ENCODE data around the gene SMIM43. TPM values are rescaled to one million over a fixed set of nuclear protein-coding genes. Genes with fewer than 3 reads are reported as not detected.

Gene SMIM43
- total and polyA plus RNA-seq, 2 donors (not counting 1 experiment from before 2014, with no cell fraction given): not detected

DNA sequence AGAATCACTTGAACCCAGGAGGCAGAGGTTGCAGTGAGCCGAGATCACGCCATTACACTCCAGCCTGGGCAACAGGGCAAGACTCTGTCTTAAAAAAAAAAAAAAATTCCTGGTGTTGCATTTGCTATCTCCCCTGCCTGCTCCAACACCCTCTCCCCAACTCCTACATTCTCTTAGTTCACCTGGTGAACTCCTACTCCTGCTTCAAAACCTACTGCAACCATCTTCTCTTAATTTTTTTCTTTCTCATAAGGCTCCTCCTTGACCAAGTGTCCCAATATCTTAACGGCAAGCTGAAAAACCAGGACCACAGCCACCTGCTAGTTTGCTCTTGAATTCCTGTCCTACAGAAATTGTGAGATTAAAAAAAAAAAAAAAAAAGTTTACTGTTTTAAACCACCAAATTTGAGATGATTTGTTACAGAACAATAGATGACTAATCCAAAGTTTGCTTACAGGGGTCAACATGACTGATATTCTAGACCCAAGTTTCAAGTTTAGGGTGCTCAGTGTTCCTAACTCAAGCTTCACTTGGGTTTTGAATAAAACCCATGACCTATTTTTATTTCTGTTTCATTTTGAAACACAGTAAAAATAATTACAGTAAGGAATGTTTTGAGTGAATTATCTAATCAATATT lies 55.1 kb downstream of the SMIM43 start:
- H4K20me1 ChIP-seq (ENCODE audit: control insufficient read depth, insufficient read depth, low read length, poor library complexity, severe bottlenecking): no peaks in the 10 kb centered on the region
- H3K4me1 ChIP-seq (ENCODE audit: control insufficient read depth in 2 of 2, insufficient read depth in 2 of 2, low read length in 2 of 2): peaks cover 3 to 5% of the 10 kb centered on the region in 2 donors
- peaks cover 0 to 26% (median 13%) of the 10 kb centered on the region in 4 experiments for H3K27me3 ChIP-seq (replicated peaks in 1 of 4; ENCODE audit: control extremely low read depth in 1 of 4, control insufficient read depth in 3 of 4, insufficient read depth in 4 of 4, low read length in 3 of 4)
- H3K27me3 Mint-ChIP-seq: peaks cover 62% of the 10 kb centered on the region
- H3K79me2 ChIP-seq (ENCODE audit: control insufficient read depth, insufficient read depth, low read length): no peaks in the 10 kb centered on the region
- TF ChIP-seq EZH2 (IDR thresholded peaks at IDR 0.05; ENCODE audit: borderline replicate concordance, insufficient read depth, low read depth, low read length, poor library complexity, severe bottlenecking): no peak
- TF ChIP-seq, protein P1, sequence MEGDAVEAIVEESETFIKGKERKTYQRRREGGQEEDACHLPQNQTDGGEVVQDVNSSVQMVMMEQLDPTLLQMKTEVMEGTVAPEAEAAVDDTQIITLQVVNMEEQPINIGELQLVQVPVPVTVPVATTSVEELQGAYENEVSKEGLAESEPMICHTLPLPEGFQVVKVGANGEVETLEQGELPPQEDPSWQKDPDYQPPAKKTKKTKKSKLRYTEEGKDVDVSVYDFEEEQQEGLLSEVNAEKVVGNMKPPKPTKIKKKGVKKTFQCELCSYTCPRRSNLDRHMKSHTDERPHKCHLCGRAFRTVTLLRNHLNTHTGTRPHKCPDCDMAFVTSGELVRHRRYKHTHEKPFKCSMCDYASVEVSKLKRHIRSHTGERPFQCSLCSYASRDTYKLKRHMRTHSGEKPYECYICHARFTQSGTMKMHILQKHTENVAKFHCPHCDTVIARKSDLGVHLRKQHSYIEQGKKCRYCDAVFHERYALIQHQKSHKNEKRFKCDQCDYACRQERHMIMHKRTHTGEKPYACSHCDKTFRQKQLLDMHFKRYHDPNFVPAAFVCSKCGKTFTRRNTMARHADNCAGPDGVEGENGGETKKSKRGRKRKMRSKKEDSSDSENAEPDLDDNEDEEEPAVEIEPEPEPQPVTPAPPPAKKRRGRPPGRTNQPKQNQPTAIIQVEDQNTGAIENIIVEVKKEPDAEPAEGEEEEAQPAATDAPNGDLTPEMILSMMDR (IDR thresholded peaks at IDR 0.05): no peak
- no peak overlapping the region for H3K27ac ChIP-seq (ENCODE audit: low read length in 2 of 2)
- no CpG with 5 or more reads among the region's 3 CpGs for WGBS (ENCODE audit: insufficient coverage)
- no peak overlapping the region for H3K27ac Mint-ChIP-seq
- H3K4me2 ChIP-seq (replicated peaks; ENCODE audit: low read depth, low read length, poor library complexity, severe bottlenecking): no peak overlapping the region
- no peak overlapping the region for H3K9ac ChIP-seq (ENCODE audit: low read length)
- H3K9me3 Mint-ChIP-seq (ENCODE audit: insufficient read depth): no peaks in the 10 kb centered on the region
- peaks cover 6% of the 10 kb centered on the region for H3K4me1 Mint-ChIP-seq
- H3K9me3 ChIP-seq (ENCODE audit: control extremely low read depth in 1 of 3, control insufficient read depth in 2 of 3, insufficient read depth in 1 of 3, low read length in 2 of 3): no peaks in the 10 kb centered on the region
- H3K36me3 ChIP-seq (replicated peaks in 1 of 2; ENCODE audit: control extremely low read depth in 1 of 2, control insufficient read depth in 1 of 2, extremely low read depth in 1 of 2, insufficient read depth in 2 of 2, low read length in 1 of 2): no peaks in the 10 kb centered on the region
- DNase-seq (no peak), ATAC-seq (ENCODE audit: low read depth) (no peak)
- H3K4me3 Mint-ChIP-seq: no peak overlapping the region
- intact Hi-C loops (cut with micrococcal nuclease): no loop called here
- no peak overlapping the region for H2AFZ ChIP-seq (ENCODE audit: insufficient read depth, low read depth, low read length, poor library complexity, severe bottlenecking)
- ChIA-PET CTCF (no interaction called here), POLR2A (no interaction called here)
- H3K4me3 ChIP-seq (ENCODE audit: control extremely low read depth in 1 of 5, extremely low read depth in 1 of 5, insufficient read depth in 1 of 5, low read depth in 2 of 5, low read length in 4 of 5): no peak overlapping the region

Other genes starting within 250 kb of the SMIM43 start
- 66.5 and 67.8 TPM in 2 replicates for gene ANXA5, start 68.2 kb downstream of the SMIM43 start, total RNA-seq
- gene ANXA5, start 68.2 kb downstream of the SMIM43 start, polyA plus RNA-seq: 42.4 and 55.1 TPM in 2 replicates
- gene EXOSC9, start 36.2 kb upstream of the SMIM43 start, total RNA-seq: 35.5 and 42.1 TPM in 2 replicates
- gene EXOSC9, start 36.2 kb upstream of the SMIM43 start, polyA plus RNA-seq: 27.5 and 34.2 TPM in 2 replicates
- 0.94 and 1.8 TPM in 2 replicates for gene CCNA2, start 58.7 kb upstream of the SMIM43 start, total RNA-seq
- gene CCNA2, start 58.7 kb upstream of the SMIM43 start, polyA plus RNA-seq: 0.42 and 0.84 TPM in 2 replicates
- gene BBS7, start 105.3 kb upstream of the SMIM43 start, total RNA-seq: 9.1 and 11.9 TPM in 2 replicates
- gene BBS7, start 105.3 kb upstream of the SMIM43 start, polyA plus RNA-seq: 4.0 and 4.3 TPM in 2 replicates
- not detected in 2 replicates for gene TRPC3, start 186.9 kb upstream of the SMIM43 start, total RNA-seq
- gene TRPC3, start 186.9 kb upstream of the SMIM43 start, polyA plus RNA-seq: not detected in 2 replicates

Data from B cell (primary cell).